Uterus (tissue), 2 donors: ENCODE measurements around the gene MICAL1.

Experiments
- POLR2A ChIP-seq, 2 donors: fragments of 450-650 bp; IDR thresholded peaks; one replicate each; pipeline ENCODE4 v1.6.1; 2016; ENCODE audit warnings: antibody characterized with exemption in 2 of 2, mild to moderate bottlenecking in 1 of 2, moderate library complexity in 1 of 2
- TF ChIP-seq, protein P1 (sequence below), 4 experiments: fragments of 200-600 bp in 2 of 4; fragments of 450-650 bp in 2 of 4; sonication (generic) in 2 of 4; IDR thresholded peaks; one replicate each; pipeline ENCODE4 v1.5.1; 2016 to 2019; ENCODE audit warnings: antibody characterized with exemption in 4 of 4, mild to moderate bottlenecking in 2 of 4, moderate library complexity in 1 of 4

DNA sequence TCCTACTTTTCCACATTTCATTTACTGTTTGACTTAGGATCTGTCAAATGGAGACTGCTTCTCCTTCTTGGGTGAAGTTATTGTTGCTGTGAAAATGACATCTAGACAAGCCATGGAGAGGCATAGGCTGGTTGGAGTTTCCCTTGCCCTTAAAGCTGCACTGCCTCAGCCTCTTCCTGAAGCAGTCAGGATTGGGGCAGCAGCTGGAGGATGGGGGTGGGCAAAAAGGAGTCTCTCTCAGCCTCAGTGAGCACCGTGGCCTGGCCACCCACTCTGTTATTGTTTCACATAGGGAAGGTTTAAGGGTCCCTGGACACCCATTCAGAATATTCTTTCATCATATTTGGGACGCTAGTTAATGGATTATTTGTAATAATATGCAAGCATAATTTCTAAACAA is 35.1 kb upstream of the MICAL1 start:
- TF ChIP-seq, protein P1, sequence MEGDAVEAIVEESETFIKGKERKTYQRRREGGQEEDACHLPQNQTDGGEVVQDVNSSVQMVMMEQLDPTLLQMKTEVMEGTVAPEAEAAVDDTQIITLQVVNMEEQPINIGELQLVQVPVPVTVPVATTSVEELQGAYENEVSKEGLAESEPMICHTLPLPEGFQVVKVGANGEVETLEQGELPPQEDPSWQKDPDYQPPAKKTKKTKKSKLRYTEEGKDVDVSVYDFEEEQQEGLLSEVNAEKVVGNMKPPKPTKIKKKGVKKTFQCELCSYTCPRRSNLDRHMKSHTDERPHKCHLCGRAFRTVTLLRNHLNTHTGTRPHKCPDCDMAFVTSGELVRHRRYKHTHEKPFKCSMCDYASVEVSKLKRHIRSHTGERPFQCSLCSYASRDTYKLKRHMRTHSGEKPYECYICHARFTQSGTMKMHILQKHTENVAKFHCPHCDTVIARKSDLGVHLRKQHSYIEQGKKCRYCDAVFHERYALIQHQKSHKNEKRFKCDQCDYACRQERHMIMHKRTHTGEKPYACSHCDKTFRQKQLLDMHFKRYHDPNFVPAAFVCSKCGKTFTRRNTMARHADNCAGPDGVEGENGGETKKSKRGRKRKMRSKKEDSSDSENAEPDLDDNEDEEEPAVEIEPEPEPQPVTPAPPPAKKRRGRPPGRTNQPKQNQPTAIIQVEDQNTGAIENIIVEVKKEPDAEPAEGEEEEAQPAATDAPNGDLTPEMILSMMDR (IDR thresholded peaks at IDR 0.05), result no peak
- no peak for TF ChIP-seq POLR2A (IDR thresholded peaks at IDR 0.05)
